RWPE1 (cell line): ENCODE results near the gene MPDZ.

Source experiments
- CTCF ChIA-PET: fragments of 350-600 bp; sonication (Branson Sonifier 250); formaldehyde crosslinking; extraction: SDS; loops from one replicate; lab custom pipeline; 2021; lab: Yijun Ruan, JAX
- POLR2A ChIA-PET: fragments of 400-600 bp; formaldehyde crosslinking; extraction: SDS; loops from one replicate; lab custom pipeline; 2020; ENCODE audit warnings: antibody characterized with exemption; ENCODE audit not compliant: low non-redundant PET; lab: Yijun Ruan, JAX
- DNase-seq: peaks from one replicate; pipeline ENCODE4 v3.0.0; 2012; ENCODE audit warnings: low spot score
- H3K27ac ChIP-seq: fragments of 450-650 bp; 2 replicates; pipeline ENCODE4 v1.5.1; 2017
- TF ChIP-seq, protein P1 (sequence below): fragments of 450-650 bp; conservative IDR thresholded peaks from 2 replicates; pipeline ENCODE4 v1.5.1; 2017; ENCODE audit warnings: low read depth, mild to moderate bottlenecking

Gene MPDZ

DNA sequence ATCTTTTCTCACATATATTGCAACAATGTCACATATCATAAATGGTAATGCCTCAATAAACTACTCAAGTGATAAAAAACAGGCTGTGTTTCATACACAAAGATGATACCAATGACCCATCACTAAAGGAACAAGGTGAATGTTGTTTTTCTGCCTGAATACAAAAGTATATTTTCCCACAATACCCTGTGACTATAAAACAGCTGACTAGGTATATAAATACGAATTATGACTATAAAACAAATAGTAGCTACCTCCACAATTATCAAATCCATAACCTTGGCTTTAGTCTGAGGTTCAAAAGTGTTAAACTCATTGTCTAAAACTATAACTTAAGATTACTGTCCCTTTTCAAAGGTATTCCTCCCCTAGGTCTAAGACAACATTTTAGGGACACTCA is 58.7 kb downstream of the MPDZ start:
- no peak for DNase-seq
- H3K27ac ChIP-seq, result no peak overlapping the region
- ChIA-PET POLR2A (no interaction called here), CTCF (interaction anchor here (0.8 kb wide), 1 partner anchor 207 kb away, joined by 3 read pairs; no protein-coding TSS in a partner anchor)
- TF ChIP-seq, protein P1, sequence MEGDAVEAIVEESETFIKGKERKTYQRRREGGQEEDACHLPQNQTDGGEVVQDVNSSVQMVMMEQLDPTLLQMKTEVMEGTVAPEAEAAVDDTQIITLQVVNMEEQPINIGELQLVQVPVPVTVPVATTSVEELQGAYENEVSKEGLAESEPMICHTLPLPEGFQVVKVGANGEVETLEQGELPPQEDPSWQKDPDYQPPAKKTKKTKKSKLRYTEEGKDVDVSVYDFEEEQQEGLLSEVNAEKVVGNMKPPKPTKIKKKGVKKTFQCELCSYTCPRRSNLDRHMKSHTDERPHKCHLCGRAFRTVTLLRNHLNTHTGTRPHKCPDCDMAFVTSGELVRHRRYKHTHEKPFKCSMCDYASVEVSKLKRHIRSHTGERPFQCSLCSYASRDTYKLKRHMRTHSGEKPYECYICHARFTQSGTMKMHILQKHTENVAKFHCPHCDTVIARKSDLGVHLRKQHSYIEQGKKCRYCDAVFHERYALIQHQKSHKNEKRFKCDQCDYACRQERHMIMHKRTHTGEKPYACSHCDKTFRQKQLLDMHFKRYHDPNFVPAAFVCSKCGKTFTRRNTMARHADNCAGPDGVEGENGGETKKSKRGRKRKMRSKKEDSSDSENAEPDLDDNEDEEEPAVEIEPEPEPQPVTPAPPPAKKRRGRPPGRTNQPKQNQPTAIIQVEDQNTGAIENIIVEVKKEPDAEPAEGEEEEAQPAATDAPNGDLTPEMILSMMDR, result no peak

DNA sequence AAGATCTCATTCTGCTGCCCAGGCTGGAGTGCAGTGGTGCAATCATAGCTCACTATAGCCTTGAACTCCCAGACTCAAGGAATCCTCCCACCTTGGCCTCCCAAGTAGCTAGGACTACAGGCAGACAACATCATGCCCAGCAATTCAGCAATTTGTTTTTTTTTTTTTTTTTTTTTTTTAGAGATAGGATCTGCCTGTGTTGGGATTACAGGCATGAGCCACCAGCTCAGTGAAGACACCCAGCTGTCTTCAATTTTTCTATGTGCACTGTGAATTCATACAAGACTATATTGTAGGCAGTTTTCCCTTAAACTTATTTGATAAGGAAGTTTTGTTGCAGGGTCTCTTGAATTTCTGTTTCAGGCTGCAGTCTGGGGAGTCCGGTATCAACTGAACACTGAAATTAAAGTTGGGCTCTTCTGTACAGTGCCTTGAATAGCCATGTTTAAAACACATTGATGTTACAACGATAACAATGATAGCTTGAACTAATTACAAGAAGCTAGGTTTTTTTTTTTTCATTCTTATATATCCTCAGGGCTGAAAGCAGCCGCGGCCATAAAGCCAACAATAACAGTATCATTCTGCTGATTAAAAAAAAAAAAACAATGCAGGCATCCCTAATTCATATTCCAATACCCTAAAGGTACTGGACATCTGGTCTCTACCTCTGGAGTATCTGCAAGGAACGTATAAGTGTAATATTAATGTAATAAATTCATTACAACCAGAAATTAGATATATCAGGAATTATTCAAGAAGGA is 63.5 kb downstream of the MPDZ start:
- TF ChIP-seq, protein P1, result no peak
- no peak overlapping the region for H3K27ac ChIP-seq
- ChIA-PET CTCF (interaction anchor here (0.6 to 1.0 kb wide), 2 partner anchors 103 to 126 kb away, joined by 3 read pairs; no protein-coding TSS in a partner anchor), POLR2A (no interaction called here)
- no peak for DNase-seq

DNA sequence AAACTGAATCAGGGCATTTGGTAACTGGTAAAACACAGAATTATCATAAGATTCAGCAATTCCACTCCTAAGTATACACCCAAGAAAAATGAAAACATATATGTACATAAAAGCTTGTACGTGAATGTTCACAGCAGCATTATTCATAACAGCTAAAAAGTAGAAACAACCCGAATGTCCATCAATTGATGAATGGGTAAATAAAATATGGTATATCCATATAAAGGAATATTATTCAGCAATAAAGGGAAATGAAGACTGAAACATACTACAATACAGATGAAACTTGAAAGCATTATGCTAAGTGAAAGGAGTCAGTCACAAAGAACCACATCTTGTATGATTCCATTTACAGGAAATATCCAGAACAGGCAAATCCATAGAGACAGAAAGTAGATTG is 65.5 kb downstream of the MPDZ start:
- TF ChIP-seq, protein P1, result no peak
- H3K27ac ChIP-seq, result no peak overlapping the region
- CTCF ChIA-PET, result interaction anchor here (0.5 kb wide), 1 partner anchor 1186 kb away, joined by 3 read pairs; no protein-coding TSS in a partner anchor
- POLR2A ChIA-PET, result no interaction called here
- DNase-seq, result no peak

DNA sequence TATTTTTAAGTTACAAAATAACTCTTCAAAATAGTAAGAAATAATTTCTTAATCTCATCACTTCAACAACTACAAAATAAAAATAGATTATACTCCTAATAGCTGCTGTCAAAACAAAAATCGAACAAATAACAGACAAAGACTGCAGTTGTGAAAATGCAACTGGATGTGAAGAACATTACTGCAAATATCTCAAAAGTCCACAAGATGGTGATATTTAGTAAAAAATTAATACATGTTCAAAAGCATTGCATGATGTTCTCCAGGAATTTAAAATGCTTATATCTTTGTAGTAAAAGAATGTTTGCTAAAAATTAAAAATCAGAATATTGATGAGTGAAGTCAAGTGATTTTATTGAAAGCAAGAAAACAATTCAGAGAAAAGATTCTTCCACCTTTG is 66.2 kb downstream of the MPDZ start:
- TF ChIP-seq, protein P1, result 0 out of 2 replicates have a peak, but pooled peaks have one; percentile 12
- H3K27ac ChIP-seq, result no peak overlapping the region
- ChIA-PET POLR2A (no interaction called here), CTCF (no interaction called here)
- peak; percentile 8 for DNase-seq

DNA sequence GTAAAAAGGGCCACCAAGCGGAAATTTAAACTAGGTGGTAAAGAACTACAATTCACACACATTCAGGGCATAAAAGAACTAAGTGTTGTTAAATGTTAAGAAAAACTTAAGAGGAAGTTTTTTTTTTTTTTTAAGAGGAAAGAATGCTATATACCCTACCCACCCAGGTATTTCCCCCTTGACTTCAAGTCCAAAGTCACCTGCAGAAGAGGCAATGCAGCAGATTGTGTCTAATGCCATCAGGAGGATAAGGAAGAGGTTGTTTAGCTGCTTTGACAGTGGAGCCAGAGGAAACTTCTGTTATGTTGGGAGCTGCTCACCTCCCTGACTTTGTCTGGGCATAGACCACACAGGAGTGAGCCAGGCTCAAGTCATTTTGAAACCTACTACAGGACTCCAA is 69.2 kb downstream of the MPDZ start:
- H3K27ac ChIP-seq, result no peak overlapping the region
- TF ChIP-seq, protein P1, result no peak
- no peak for DNase-seq
- ChIA-PET POLR2A (no interaction called here), CTCF (no interaction called here)

DNA sequence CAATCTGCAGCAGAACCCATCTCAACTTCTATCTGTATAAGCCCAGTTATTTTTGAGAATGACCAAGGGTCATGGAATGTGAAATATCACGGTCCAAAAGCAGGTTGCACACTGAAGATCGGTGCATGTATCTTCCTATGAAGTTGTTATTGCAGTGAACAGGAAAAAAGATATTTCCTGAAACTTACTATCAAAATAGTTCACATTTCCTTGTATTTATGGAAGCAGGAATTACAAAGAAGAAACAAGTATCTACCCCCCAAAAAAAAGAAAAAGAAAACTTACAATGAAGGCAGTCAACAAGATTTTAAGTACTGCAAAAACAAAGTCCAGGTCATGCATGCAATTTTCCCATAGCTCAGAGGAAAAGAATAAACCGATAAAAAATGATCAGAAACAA is 70.0 kb downstream of the MPDZ start:
- ChIA-PET CTCF (no interaction called here), POLR2A (no interaction called here)
- no peak overlapping the region for H3K27ac ChIP-seq
- DNase-seq, result no peak
- TF ChIP-seq, protein P1, result no peak
